D341Med (cell line): ENCODE measurements around the gene SLITRK5.
A peak's percentile ranks its signal among the peaks of the same experiment; 100 is the strongest.

Experiments used
- DNase-seq: peaks from one replicate; pipeline ENCODE4 v3.0.0; 2012; ENCODE audit warnings: low spot score

The SLITRK5 gene

GRCh38 chr13:87671031-87671752 is at the start of gene SLITRK5:
SLITRK5 (plus strand) TSS chr13:87671371; CDS start chr13:87675389, 4,018 bp downstream.
- DNase-seq = peak; percentile 88

GRCh38 chr13:87622971-87623370 is 48.2 kb upstream of the SLITRK5 start:
- no peak for DNase-seq

GRCh38 chr13:87656306-87656705 is 14.9 kb upstream of the SLITRK5 start:
- peak; percentile 52 for DNase-seq

- no peak for DNase-seq
Observed at GRCh38 chr13:87661471-87661870, 9.7 kb upstream of the SLITRK5 start.

GRCh38 chr13:87666831-87667230 is 4.3 kb upstream of the SLITRK5 start:
- no peak for DNase-seq

GRCh38 chr13:87667686-87668085 is 3.5 kb upstream of the SLITRK5 start:
- no peak for DNase-seq

- no peak for DNase-seq
Observed at GRCh38 chr13:87669379-87669978, 1.7 kb upstream of the SLITRK5 start.

GRCh38 chr13:87671753-87672605 is 808 bp downstream of the SLITRK5 start:
- peak; percentile 57 for DNase-seq

- DNase-seq = no peak
Observed at GRCh38 chr13:87674247-87674738, 3.1 kb downstream of the SLITRK5 start.

- no peak for DNase-seq
Observed at GRCh38 chr13:87675851-87676250, 4.7 kb downstream of the SLITRK5 start.

GRCh38 chr13:87676254-87677042 is 5.3 kb downstream of the SLITRK5 start:
- no peak for DNase-seq

GRCh38 chr13:87677043-87677495 is 5.9 kb downstream of the SLITRK5 start:
- no peak for DNase-seq

- peak; percentile 51 for DNase-seq
Observed at GRCh38 chr13:87677496-87678371, 6.6 kb downstream of the SLITRK5 start.

GRCh38 chr13:87678372-87678752 is 7.2 kb downstream of the SLITRK5 start:
- DNase-seq = no peak

GRCh38 chr13:87680298-87680697 is 9.1 kb downstream of the SLITRK5 start:
- DNase-seq = no peak

GRCh38 chr13:87684850-87685742 is 13.9 kb downstream of the SLITRK5 start:
- no peak for DNase-seq

GRCh38 chr13:87696458-87696857 is 25.3 kb downstream of the SLITRK5 start:
- no peak for DNase-seq

GRCh38 chr13:87698268-87698667 is 27.1 kb downstream of the SLITRK5 start:
- DNase-seq = no peak

- DNase-seq = no peak
Observed at GRCh38 chr13:87709947-87710346, 38.8 kb downstream of the SLITRK5 start.

GRCh38 chr13:87712012-87712411 is 40.8 kb downstream of the SLITRK5 start:
- DNase-seq = no peak
